H9 (cell line): ENCODE measurements around the gene GRAMD1B. TPM values are rescaled to one million over a fixed set of nuclear protein-coding genes. Genes with fewer than 3 reads are reported as not detected.

Experiments
- DNase-seq: peaks from one replicate; pipeline ENCODE4 v3.0.0-alpha.2; 2017
- H2AFZ ChIP-seq: one replicate; pipeline ENCODE4 v1.6.1; 2013; ENCODE audit warnings: mild to moderate bottlenecking, low read length, control low read depth, moderate library complexity
- H2AK5ac ChIP-seq: 2 replicates; pipeline ENCODE4 v1.6.1; 2013; ENCODE audit warnings: low read length, control low read depth, mixed read lengths; ENCODE audit not compliant: insufficient read length
- H2BK120ac ChIP-seq: one replicate; pipeline ENCODE4 v1.6.1; 2013; ENCODE audit warnings: low read depth, mild to moderate bottlenecking, low read length, control low read depth, inconsistent platforms; ENCODE audit not compliant: poor library complexity, severe bottlenecking
- H2BK12ac ChIP-seq: 2 replicates; pipeline ENCODE4 v1.6.1; 2013; ENCODE audit warnings: low read length, control low read depth, mixed read lengths, low read depth; ENCODE audit not compliant: insufficient read length
- H2BK15ac ChIP-seq: 2 replicates; pipeline ENCODE4 v1.6.1; 2013; ENCODE audit warnings: low read depth, low read length, control low read depth
- H2BK20ac ChIP-seq: one replicate; pipeline ENCODE4 v1.6.1; 2013; ENCODE audit warnings: low read depth, mild to moderate bottlenecking, low read length, control low read depth, inconsistent platforms; ENCODE audit not compliant: poor library complexity, severe bottlenecking
- H2BK5ac ChIP-seq: 2 replicates; pipeline ENCODE4 v1.6.1; 2013; ENCODE audit warnings: low read length, control low read depth, mixed read lengths; ENCODE audit not compliant: insufficient read length
- H3K14ac ChIP-seq: 2 replicates; pipeline ENCODE4 v1.6.1; 2013; ENCODE audit warnings: low read length, control low read depth; ENCODE audit not compliant: insufficient read depth
- H3K18ac ChIP-seq: 2 replicates; pipeline ENCODE4 v1.6.1; 2013; ENCODE audit warnings: low read depth, mild to moderate bottlenecking, mixed read lengths, low read length, control low read depth; ENCODE audit not compliant: insufficient read length
- H3K23ac ChIP-seq: 2 replicates; pipeline ENCODE4 v1.6.1; 2013; ENCODE audit warnings: low read length, control low read depth, mixed read lengths, low read depth; ENCODE audit not compliant: insufficient read length
- H3K23me2 ChIP-seq: 2 replicates; pipeline ENCODE4 v1.6.1; 2013; ENCODE audit warnings: low read depth, mild to moderate bottlenecking, mixed read lengths, low read length, control low read depth; ENCODE audit not compliant: insufficient read length, poor library complexity, severe bottlenecking
- H3K27ac ChIP-seq: 2 replicates; pipeline ENCODE4 v1.5.1; 2013; ENCODE audit warnings: low read length, control low read depth, mixed read lengths, low read depth; ENCODE audit not compliant: insufficient read length
- H3K27me3 ChIP-seq: 2 replicates; pipeline ENCODE4 v1.6.1; 2013; ENCODE audit warnings: low read length, control low read depth, inconsistent platforms; ENCODE audit not compliant: insufficient read depth
- H3K4ac ChIP-seq: 2 replicates; pipeline ENCODE4 v1.6.1; 2013; ENCODE audit warnings: low read depth, mild to moderate bottlenecking, control low read depth, inconsistent platforms, low read length, moderate library complexity
- H3K4me1 ChIP-seq: 2 replicates; pipeline ENCODE4 v1.6.1; 2013; ENCODE audit warnings: low read length, control low read depth, inconsistent platforms; ENCODE audit not compliant: insufficient read depth
- H3K4me2 ChIP-seq: 2 replicates; pipeline ENCODE4 v1.6.1; 2013; ENCODE audit warnings: low read length, control low read depth, mixed read lengths; ENCODE audit not compliant: insufficient read length, insufficient read depth
- H3K56ac ChIP-seq: 2 replicates; pipeline ENCODE4 v1.6.1; 2013; ENCODE audit warnings: low read depth, mild to moderate bottlenecking, mixed read lengths, low read length, control low read depth; ENCODE audit not compliant: insufficient read length
- H3K79me1 ChIP-seq: 2 replicates; pipeline ENCODE4 v1.6.1; 2013; ENCODE audit warnings: low read depth, mild to moderate bottlenecking, moderate library complexity, low read length, control low read depth, inconsistent platforms; ENCODE audit not compliant: insufficient read depth, poor library complexity, severe bottlenecking
- H3K79me2 ChIP-seq: 2 replicates; pipeline ENCODE4 v1.6.1; 2013; ENCODE audit warnings: low read length, control low read depth, inconsistent platforms; ENCODE audit not compliant: insufficient read depth
- H3K9ac ChIP-seq: 2 replicates; pipeline ENCODE4 v1.6.1; 2013; ENCODE audit warnings: low read length, control low read depth, mixed read lengths; ENCODE audit not compliant: insufficient read length; ENCODE audit errors: extremely low read depth
- H3K9me3 ChIP-seq: one replicate; pipeline ENCODE4 v1.6.1; 2013; ENCODE audit warnings: low read depth, low read length, inconsistent platforms; ENCODE audit not compliant: control insufficient read depth
- H3T11ph ChIP-seq: one replicate; pipeline ENCODE4 v1.6.1; 2013; ENCODE audit warnings: mild to moderate bottlenecking, low read length, control low read depth, inconsistent platforms
- H4K20me1 ChIP-seq: one replicate; pipeline ENCODE4 v1.6.1; 2013; ENCODE audit not compliant: control insufficient read depth, insufficient read length, insufficient read depth
- H4K5ac ChIP-seq: 2 replicates; pipeline ENCODE4 v1.6.1; 2013; ENCODE audit warnings: low read depth, mild to moderate bottlenecking, mixed read lengths, low read length, control low read depth; ENCODE audit not compliant: insufficient read length
- H4K8ac ChIP-seq: replicated peaks from 2 replicates; pipeline ENCODE4 v1.6.1; 2013; ENCODE audit warnings: low read length, control low read depth, mixed read lengths, low read depth; ENCODE audit not compliant: insufficient read length
- H4K91ac ChIP-seq: 2 replicates; pipeline ENCODE4 v1.6.1; 2013; ENCODE audit warnings: low read depth, mild to moderate bottlenecking, moderate library complexity, mixed read lengths, low read length, control low read depth; ENCODE audit not compliant: insufficient read length
- H3K27ac Mint-ChIP-seq, 3 experiments: 2 replicates in 2 of 3; 3 replicates in 1 of 3; pipeline ENCODE4 v1.8.0; 2020 to 2021; ENCODE audit warnings: mixed read lengths in 3 of 3, mild to moderate bottlenecking in 1 of 3, moderate library complexity in 1 of 3
- H3K27me3 Mint-ChIP-seq: 2 replicates; pipeline ENCODE4 v1.8.0; 2021; ENCODE audit warnings: low read depth, mild to moderate bottlenecking, moderate library complexity, mixed read lengths
- H3K36me3 Mint-ChIP-seq, 3 experiments: 2 replicates in 2 of 3; 3 replicates in 1 of 3; pipeline ENCODE4 v1.8.0; 2020 to 2021; ENCODE audit warnings: low read depth in 3 of 3, mixed read lengths in 3 of 3; ENCODE audit not compliant: insufficient read depth in 1 of 3
- H3K4me1 Mint-ChIP-seq, 2 experiments: 2 replicates each; pipeline ENCODE4 v1.8.0; 2020; ENCODE audit warnings: mixed read lengths in 2 of 2
- H3K4me3 Mint-ChIP-seq, 2 experiments: 2 replicates in 1 of 2; 3 replicates in 1 of 2; pipeline ENCODE4 v1.8.0; 2020 to 2021; ENCODE audit warnings: mild to moderate bottlenecking in 2 of 2, mixed read lengths in 2 of 2, moderate library complexity in 1 of 2
- H3K9me3 Mint-ChIP-seq, 2 experiments: 2 replicates in 1 of 2; 3 replicates in 1 of 2; pipeline ENCODE4 v1.8.0; 2020; ENCODE audit warnings: mild to moderate bottlenecking in 2 of 2, mixed read lengths in 2 of 2, moderate library complexity in 1 of 2
- WGBS: extraction: QIAGEN DNeasy Blood & Tissue Kit; methylation state at CpG from one replicate; pipeline ENCODE4 v1.1.7; 2013; ENCODE audit warnings: missing lambda C conversion rate, low lambda C conversion rate, mixed read lengths; ENCODE audit not compliant: insufficient read length; ENCODE audit errors: extremely low coverage; 5-methylcytosine and 5-hydroxymethylcytosine counted together
- total RNA-seq: library from RNA; stranded (reverse); gene quantifications from 2 replicates; pipeline ENCODE4 v1.2.1, GENCODE V29; 2021
- TF ChIP-seq, protein P1 (sequence below): fragments of 200-600 bp; sonication (generic); conservative IDR thresholded peaks from 3 replicates; pipeline ENCODE4 v1.8.0; 2021; ENCODE audit warnings: antibody characterized with exemption, mild to moderate bottlenecking

GRAMD1B gene
- total RNA-seq, 1 experiment from 2014 or later, result 25.9 TPM

DNA sequence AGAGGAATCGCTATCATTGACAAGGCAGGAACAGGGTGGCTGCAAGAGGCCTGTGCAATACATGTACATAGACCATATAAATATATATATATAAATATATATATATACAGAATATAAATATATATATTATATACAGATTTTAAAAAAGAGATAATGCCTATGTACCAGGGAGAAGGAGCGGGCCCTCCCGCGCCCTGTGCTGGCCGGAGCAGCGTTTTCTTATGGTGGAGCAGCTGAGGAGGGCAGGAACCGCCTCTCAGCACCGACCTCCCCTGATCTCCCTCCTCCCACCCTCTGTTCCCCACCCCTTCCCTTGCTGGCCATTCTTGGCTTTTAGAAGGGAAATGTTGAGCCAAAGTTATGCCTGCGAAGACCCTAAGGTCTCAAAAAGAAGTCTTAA is 192.5 kb downstream of the GRAMD1B start:
- Histone ChIP-seq H3T11ph (no peak overlapping the region), H3K23me2 (no peaks in the 10 kb centered on the region), H3K9ac (no peak overlapping the region), H2BK15ac (no peak overlapping the region), H3K23ac (no peak overlapping the region), H3K4ac (no peak overlapping the region), H3K4me1 (no peaks in the 10 kb centered on the region), H3K27me3 (no peaks in the 10 kb centered on the region), H3K56ac (no peak overlapping the region), H3K9me3 (no peaks in the 10 kb centered on the region), H4K5ac (no peak overlapping the region), H2BK5ac (no peak overlapping the region), H2AK5ac (no peak overlapping the region), H4K20me1 (no peaks in the 10 kb centered on the region), H3K79me1 (no peaks in the 10 kb centered on the region), H3K4me2 (no peak overlapping the region), H2BK20ac (no peak overlapping the region), H3K14ac (no peak overlapping the region), H2BK120ac (no peak overlapping the region), H2AFZ (no peak overlapping the region), H4K8ac (no peak overlapping the region), H3K27ac (no peak overlapping the region), H3K79me2 (no peaks in the 10 kb centered on the region), H2BK12ac (no peak overlapping the region), H3K18ac (no peak overlapping the region), H4K91ac (no peak overlapping the region)
- Mint-ChIP-seq H3K36me3 (peaks cover 15 to 64% (median 47%) of the 10 kb centered on the region in 3 experiments), H3K4me3 (no peak overlapping the region), H3K27me3 (peaks cover 1% of the 10 kb centered on the region; the same call in 1 of the 2 replicates), H3K9me3 (no peaks in the 10 kb centered on the region), H3K27ac (no peak overlapping the region), H3K4me1 (no peaks in the 10 kb centered on the region)
- TF ChIP-seq, protein P1, sequence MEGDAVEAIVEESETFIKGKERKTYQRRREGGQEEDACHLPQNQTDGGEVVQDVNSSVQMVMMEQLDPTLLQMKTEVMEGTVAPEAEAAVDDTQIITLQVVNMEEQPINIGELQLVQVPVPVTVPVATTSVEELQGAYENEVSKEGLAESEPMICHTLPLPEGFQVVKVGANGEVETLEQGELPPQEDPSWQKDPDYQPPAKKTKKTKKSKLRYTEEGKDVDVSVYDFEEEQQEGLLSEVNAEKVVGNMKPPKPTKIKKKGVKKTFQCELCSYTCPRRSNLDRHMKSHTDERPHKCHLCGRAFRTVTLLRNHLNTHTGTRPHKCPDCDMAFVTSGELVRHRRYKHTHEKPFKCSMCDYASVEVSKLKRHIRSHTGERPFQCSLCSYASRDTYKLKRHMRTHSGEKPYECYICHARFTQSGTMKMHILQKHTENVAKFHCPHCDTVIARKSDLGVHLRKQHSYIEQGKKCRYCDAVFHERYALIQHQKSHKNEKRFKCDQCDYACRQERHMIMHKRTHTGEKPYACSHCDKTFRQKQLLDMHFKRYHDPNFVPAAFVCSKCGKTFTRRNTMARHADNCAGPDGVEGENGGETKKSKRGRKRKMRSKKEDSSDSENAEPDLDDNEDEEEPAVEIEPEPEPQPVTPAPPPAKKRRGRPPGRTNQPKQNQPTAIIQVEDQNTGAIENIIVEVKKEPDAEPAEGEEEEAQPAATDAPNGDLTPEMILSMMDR, result no peak
- no CpG with 5 or more reads among the region's 9 CpGs for WGBS
- DNase-seq, result no peak
